ENCODE data around the gene POLR1G. TPM values are rescaled to one million over a fixed set of nuclear protein-coding genes. Genes with fewer than 3 reads are reported as not detected.

Gene POLR1G
- total RNA-seq, 1 experiment from 2014 or later: 30.5 TPM

GRCh38 chr19:45419396-45419795, 13.0 kb downstream of the POLR1G start:
- ATAC-seq (no peak), DNase-seq (ENCODE audit: low read depth, low spot score) (no peak)
- CTCF ChIA-PET: no interaction called here
- H3K79me2 ChIP-seq (ENCODE audit: insufficient read depth, low read length): peaks cover 39% of the 10 kb centered on the region
- H4K20me1 ChIP-seq (ENCODE audit: insufficient read depth): no peaks in the 10 kb centered on the region
- POLR2A ChIA-PET: no interaction called here
- RAD21 ChIA-PET (ENCODE audit: low non-redundant PET in 1 of 2, low total read pairs in 2 of 2, uncharacterized antibody in 2 of 2, unreplicated experiment in 2 of 2): no interaction called here
- H3K36me3 ChIP-seq (ENCODE audit: control insufficient read depth in 1 of 2, insufficient read depth in 2 of 2, low read length in 2 of 2): peaks cover 16 to 31% of the 10 kb centered on the region in 2 experiments; a peak in 3 of 4 replicates
- TF ChIP-seq REST (IDR thresholded peaks at IDR 0.05; ENCODE audit: low read depth) (no peak), SP1 (IDR thresholded peaks at IDR 0.05; ENCODE audit: low read depth) (no peak), CBX3 (IDR thresholded peaks at IDR 0.05; ENCODE audit: low read depth) (no peak), MAX (IDR thresholded peaks at IDR 0.05) (no peak), JUND (IDR thresholded peaks at IDR 0.05) (no peak), FOSL1 (IDR thresholded peaks at IDR 0.05; ENCODE audit: low read depth) (no peak), SIN3A (IDR thresholded peaks at IDR 0.05; ENCODE audit: low read depth) (no peak), ELF1 (IDR thresholded peaks at IDR 0.05; ENCODE audit: borderline replicate concordance, low read depth) (no peak), POLR2AphosphoS5 (IDR thresholded peaks at IDR 0.05; ENCODE audit: low read depth, low read length) (no peak), SRF (IDR thresholded peaks at IDR 0.05; ENCODE audit: low read depth) (no peak), EZH2 (IDR thresholded peaks at IDR 0.05) (no peak), TCF7L2 (IDR thresholded peaks at IDR 0.05; ENCODE audit: borderline replicate concordance, extremely low read depth, insufficient read depth, insufficient read length) (no peak), CTCF (IDR thresholded peaks at IDR 0.05 in 2 of 3, conservative IDR thresholded peaks at IDR 0.05 in 1 of 3; ENCODE audit: borderline replicate concordance in 1 of 3, insufficient read depth in 1 of 3, low read depth in 2 of 3, low read length in 2 of 3) (no peak), EZH2phosphoT487 (IDR thresholded peaks at IDR 0.05; ENCODE audit: borderline replicate concordance) (no peak), EGR1 (IDR thresholded peaks at IDR 0.05; ENCODE audit: low read depth) (no peak), POLR2A (IDR thresholded peaks at IDR 0.05; ENCODE audit: borderline replicate concordance, extremely low read depth, insufficient read depth, insufficient read length) (no peak), RAD21 (IDR thresholded peaks at IDR 0.05; ENCODE audit: low read depth) (no peak), CEBPB (IDR thresholded peaks at IDR 0.05; ENCODE audit: low read depth) (no peak), YY1 (IDR thresholded peaks at IDR 0.05; ENCODE audit: extremely low read depth, insufficient replicate concordance, low read depth, low read length) (no peak)
- H3K9me3 ChIP-seq (ENCODE audit: control insufficient read depth in 1 of 2, insufficient read depth in 1 of 2, low read depth in 1 of 2, low read length in 2 of 2): no peaks in the 10 kb centered on the region
- no peak overlapping the region for H3K9ac ChIP-seq (ENCODE audit: low read length)
- intact Hi-C loops (cut with micrococcal nuclease): no loop called here
- H3K9me2 ChIP-seq (ENCODE audit: insufficient read depth): no peaks in the 10 kb centered on the region
- H3K27ac ChIP-seq (ENCODE audit: low read depth, low read length): no peak overlapping the region
- no peak overlapping the region for H3K4me2 ChIP-seq (ENCODE audit: low read length)
- BruUV-seq (replicated peaks): no TSS peak
- peaks cover 16 to 54% of the 10 kb centered on the region in 2 experiments for H3K4me1 ChIP-seq (ENCODE audit: control insufficient read depth in 1 of 2, insufficient read depth in 2 of 2, low read length in 2 of 2)
- no peaks in the 10 kb centered on the region for H3K27me3 ChIP-seq (ENCODE audit: insufficient read depth, low read length)
- H2AFZ ChIP-seq (ENCODE audit: low read depth, low read length, poor library complexity, severe bottlenecking): no peak overlapping the region
- H3K4me3 ChIP-seq (replicated peaks in 1 of 2; ENCODE audit: low read depth in 1 of 2, low read length in 2 of 2): no peak overlapping the region

Measured in HCT116 (cell line).